Measurements from ENCODE around the gene PHF21A.
"Not testable (repeated sequence)": the region's sequence is repeated elsewhere in the genome, so short reads cannot be mapped to it uniquely, and the experiment has no call there.

PHF21A gene

GRCh38 chr11:45918331-45918941, 202.8 kb downstream of the PHF21A start:
- no peak for DNase-seq

- peak; percentile 79 for DNase-seq
These were observed 203.5 kb downstream of the PHF21A start, which contains the start of gene PEX16 for GRCh38 chr11:45917623-45918330. Gene PEX16, minus strand, starts transcription at chr11:45917877. Its CDS starts 66 bp downstream, at chr11:45917811.

GRCh38 chr11:45917286-45917622, 204.0 kb downstream of the PHF21A start:
- no peak for DNase-seq

GRCh38 chr11:45915446-45915845, 205.8 kb downstream of the PHF21A start:
- DNase-seq: no peak

- no peak for DNase-seq
These were observed 207.2 kb downstream of the PHF21A start for GRCh38 chr11:45913942-45914635.

- no peak for DNase-seq
These were observed 207.7 kb downstream of the PHF21A start for GRCh38 chr11:45913514-45913913.

- no peak for DNase-seq
These were observed 210.6 kb downstream of the PHF21A start for GRCh38 chr11:45910623-45911022.

GRCh38 chr11:45909594-45910475, 211.4 kb downstream of the PHF21A start:
- no peak for DNase-seq

GRCh38 chr11:45907911-45908370, 213.3 kb downstream of the PHF21A start:
- DNase-seq: no peak

GRCh38 chr11:45906965-45907611, 214.2 kb downstream of the PHF21A start, which contains the start of gene FREY1:
Gene FREY1, minus strand, starts transcription at chr11:45907271. Its CDS starts 26 bp downstream, at chr11:45907245.
- DNase-seq: no peak

- DNase-seq: no peak
These were observed 215.1 kb downstream of the PHF21A start for GRCh38 chr11:45906096-45906682.

- not testable (repeated sequence) for DNase-seq
These were observed 215.7 kb downstream of the PHF21A start for GRCh38 chr11:45905576-45905975.

- DNase-seq: no peak
These were observed 216.2 kb downstream of the PHF21A start for GRCh38 chr11:45905095-45905494.

- DNase-seq: no peak
These were observed 216.8 kb downstream of the PHF21A start for GRCh38 chr11:45904309-45904915.

- no peak for DNase-seq
These were observed 218.5 kb downstream of the PHF21A start for GRCh38 chr11:45902452-45903380.

GRCh38 chr11:45901626-45902025, 219.6 kb downstream of the PHF21A start:
- no peak for DNase-seq

- DNase-seq: no peak
These were observed 220.2 kb downstream of the PHF21A start for GRCh38 chr11:45900916-45901617.

- DNase-seq: not testable (repeated sequence)
These were observed 221.0 kb downstream of the PHF21A start for GRCh38 chr11:45900175-45900800.
